CD4-positive, alpha-beta T cell treated with Interleukin-21 for 1 hour (primary cell): ENCODE measurements around the gene AIP.

ENCODE experiments used
- DNase-seq: peaks from one replicate; pipeline ENCODE4 v3.0.0-alpha.2; 2020

The AIP gene

DNA sequence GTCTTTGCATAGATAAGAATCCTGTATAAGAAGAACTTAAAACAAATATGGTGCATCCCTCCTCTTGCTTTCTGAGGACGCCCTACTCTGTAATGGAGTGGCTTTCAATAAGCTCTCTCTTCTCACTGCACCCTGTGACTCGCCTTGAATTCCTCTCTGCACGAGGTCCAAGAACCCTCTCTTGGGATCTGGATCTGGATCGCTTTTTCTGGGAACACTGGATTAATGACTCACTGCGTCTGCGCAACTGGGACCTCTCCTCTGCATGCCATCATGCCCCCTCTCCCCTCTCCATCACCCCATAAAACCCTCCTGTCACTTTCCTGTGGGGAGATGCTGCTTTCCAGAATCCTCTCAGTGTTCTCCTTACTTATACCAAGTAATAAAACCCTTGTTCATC, 55.5 kb downstream of the AIP start:
- no peak for DNase-seq

DNA sequence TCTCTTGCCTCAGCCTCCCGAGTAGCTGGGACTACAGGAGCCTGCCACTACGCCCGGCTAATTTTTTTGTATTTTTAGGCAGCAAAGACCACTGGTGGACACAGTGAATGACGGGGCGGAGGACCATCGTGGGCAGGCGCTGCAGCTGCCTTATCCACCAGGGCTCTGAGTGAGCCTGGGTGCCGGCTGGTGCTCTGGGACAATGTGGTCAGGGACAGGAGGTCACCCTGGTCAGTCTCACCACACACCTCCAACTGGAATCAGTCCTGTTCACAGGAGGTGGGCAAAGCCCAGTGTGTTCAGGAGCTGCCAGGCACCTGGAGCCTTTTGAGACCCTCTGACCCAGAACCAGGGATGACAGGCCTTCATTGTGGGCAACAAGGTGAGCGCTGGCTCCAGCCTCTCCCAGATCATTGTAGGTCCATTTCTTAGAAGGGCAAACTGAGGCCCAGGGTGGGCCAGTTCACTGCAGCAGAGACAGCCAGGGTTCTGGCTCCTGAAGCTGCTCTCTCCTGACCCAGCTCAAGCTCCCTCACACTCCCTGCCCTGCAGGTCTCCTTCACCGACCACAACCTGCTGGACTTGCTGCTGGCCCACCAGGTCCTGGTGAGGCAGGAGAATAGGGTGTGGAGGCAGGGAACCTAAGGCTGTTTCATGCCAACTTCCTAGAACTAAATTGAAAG, 56.1 kb downstream of the AIP start:
- DNase-seq, result no peak

DNA sequence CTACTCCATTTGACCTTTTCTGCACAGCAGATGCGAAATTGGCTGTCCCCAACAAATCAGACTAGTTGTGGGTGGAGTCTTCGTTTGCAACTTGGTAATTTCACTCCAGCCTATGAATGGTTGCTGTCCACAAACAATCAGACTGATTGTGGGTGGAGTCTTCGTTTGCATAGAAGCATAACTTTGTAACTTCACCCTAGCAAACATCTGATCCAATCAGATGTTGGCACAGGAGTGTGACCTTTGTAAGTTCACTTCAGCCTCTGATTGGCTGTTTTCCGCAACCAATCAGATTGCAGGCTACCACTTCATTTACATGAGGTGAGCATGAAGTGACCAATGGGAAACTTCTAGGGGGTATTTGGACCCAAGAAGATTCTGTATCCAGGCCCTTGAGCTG, 56.7 kb downstream of the AIP start:
- no peak for DNase-seq
